HG02973 (cell line): ENCODE measurements around the gene HGD.
"Not testable (repeated sequence)": the region's sequence is repeated elsewhere in the genome, so short reads cannot be mapped to it uniquely, and the experiment has no call there.

Experiments
- ATAC-seq: cut with Tn5 transposase; IDR thresholded peaks from one replicate; pipeline ENCODE4 v1.9.1; 2021; ENCODE audit warnings: moderate library complexity; ENCODE audit not compliant: unreplicated experiment

The HGD gene, protein sequence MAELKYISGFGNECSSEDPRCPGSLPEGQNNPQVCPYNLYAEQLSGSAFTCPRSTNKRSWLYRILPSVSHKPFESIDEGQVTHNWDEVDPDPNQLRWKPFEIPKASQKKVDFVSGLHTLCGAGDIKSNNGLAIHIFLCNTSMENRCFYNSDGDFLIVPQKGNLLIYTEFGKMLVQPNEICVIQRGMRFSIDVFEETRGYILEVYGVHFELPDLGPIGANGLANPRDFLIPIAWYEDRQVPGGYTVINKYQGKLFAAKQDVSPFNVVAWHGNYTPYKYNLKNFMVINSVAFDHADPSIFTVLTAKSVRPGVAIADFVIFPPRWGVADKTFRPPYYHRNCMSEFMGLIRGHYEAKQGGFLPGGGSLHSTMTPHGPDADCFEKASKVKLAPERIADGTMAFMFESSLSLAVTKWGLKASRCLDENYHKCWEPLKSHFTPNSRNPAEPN

DNA sequence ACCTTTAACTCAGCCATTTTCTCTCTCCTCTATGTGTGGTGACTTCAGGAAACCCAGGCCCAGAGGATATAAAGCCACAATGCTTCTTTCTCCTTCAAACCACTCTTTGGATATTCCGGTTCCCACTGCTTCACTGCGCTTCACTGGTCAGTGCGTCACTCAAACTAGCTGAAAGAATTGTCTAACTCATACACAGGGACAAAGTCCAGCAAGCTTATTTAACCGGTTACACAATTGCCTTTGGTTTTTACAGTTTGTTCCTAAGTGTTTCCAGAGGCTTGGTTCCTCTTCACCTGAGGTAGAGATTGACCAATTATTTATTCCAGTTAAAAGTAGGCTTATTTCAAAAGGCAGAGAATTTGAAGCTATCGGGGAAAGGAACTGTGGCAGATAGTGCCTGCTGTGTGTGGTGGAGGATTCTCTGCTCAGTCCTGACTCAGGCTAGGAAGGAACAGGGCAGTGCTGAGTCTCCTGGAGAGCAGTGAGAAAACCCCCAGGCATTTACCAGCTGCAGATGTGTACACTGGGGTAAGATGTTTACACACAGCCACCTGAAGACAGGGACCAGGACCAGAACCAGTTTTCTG lies at the start of gene HGD:
Gene HGD, minus strand, starts transcription at position 145 of the 587 bp plus-strand sequence. Its CDS starts 128 bp downstream, at position 17.
- no peak for ATAC-seq

DNA sequence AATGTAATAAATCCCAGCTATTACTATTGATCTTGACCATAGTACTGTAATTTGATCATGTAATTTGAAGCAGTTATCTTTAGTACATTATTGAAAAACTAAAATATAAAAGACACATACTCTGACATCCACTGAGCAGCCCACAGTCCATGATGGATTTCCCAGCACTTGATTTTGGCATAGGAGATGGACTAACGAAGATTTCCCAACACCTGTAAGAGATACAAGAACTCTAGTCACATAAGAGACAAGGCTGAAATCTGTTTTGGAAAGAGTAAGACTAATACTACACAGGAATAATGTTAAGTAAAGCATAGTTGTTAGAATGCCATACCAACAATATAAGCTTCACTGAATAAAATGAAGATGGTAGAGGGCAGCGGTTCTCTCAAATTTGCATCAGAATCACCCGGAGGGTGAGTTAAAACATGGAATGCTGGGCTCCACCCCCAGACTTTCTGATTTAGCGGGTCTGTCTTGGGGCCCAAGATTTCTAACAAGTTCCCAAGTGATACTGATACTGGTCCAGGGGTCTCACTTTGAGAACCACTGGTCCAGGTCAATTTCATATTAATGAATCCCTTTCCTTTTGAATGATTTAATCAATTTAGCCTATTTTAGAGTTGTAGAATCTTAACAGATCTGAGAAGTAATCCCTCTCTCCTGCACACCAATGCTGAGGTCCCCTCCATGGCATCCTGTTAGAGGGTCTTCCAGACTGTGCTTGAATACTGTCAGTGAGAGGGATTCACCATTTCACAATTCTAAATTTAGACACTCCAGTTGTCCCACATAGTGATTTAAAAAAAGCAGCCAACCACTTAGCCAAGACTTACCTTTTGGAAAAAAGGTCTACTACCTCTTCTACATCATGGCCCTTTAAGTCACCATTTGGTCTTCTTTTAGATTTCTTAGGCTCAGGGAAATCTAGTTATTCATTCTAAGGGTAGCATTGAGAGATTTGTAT lies 48.8 kb upstream of the HGD start:
- no peak for ATAC-seq

DNA sequence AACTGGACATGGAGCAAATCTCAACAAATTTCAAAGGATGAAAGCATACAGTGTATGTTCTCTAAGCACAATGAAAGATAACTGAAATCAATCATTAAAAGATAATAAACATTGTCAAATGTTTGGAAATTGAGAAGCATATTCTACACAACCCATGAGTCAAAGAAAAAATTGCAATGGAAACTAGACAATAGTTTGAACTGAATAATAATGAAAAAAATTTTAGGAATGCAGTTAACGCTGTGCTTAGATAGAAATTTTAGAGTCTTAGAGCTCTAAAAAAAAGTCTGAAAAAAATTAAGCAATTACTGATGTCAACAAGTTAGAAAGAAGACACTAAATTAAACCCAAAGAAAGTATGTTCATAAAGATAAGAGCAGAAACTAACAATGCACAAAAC lies 44.8 kb upstream of the HGD start:
- no peak for ATAC-seq

DNA sequence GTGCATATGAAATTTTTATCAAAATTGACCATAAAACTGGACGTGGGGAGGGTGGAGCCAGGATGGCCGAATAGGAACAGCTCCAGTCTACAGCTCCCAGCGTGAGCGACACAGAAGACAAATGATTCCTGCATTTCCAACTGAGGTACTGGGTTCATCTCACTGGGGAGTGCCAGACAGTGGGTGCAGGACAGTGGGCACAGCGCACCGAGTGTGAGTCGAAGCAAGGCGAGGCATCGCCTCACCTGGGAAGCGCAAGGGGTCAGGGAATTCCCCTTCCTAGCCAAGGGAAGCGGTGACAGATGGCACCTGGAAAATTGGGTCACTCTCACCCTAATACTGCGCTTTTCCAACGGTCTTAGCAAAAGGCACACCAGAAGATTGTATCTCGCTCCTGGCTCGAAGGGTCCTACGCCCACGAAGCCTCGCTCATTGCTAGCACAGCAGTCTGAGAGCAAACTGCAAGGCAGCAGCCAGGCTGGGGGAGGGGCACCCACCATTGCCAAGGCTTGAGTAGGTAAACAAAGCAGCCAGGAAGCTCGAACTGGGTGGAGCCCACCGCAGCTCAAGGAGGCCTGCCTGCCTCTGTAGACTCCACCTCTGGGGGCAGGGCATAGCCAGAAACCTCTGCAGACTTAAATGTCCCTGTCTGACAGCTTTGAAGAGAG lies 37.3 kb upstream of the HGD start:
- ATAC-seq = not testable (repeated sequence)

DNA sequence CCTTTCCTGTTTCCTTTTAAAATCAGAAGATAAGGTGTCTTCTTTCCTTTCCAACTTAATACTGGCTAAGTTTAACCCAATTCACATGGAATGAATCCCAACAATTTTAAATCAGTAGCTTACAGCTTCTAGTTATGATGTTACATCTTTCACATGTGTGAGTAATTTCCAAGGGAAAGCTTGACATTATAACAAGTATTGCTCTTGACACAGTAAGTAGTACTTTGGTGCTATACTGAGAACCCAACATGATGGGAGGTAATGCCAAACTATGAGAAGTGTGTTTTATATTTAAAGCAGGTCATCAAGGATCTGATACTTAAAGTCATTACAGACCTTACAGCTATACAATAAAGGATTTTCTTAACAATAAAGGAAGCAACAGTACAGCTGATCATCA lies 31.2 kb upstream of the HGD start:
- ATAC-seq = no peak

DNA sequence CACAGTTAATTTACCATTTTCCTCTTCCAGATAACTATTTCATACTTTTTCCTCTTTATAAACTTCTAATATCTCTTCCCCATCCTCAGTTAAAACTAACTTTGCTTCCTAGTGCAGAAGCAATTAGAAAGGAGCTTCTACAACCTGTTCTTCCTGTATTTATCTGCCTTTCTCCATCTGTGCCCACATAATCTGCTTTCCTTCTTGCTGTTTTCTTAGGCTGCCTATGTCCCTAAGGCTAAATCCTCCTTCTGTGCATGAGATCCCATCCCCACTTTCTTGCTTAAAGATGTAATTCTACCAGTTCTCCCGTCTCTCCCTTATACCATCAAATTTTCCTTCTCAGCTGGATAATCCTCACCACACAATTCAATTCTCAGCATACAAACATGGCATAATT lies 28.3 kb upstream of the HGD start:
- no peak for ATAC-seq

DNA sequence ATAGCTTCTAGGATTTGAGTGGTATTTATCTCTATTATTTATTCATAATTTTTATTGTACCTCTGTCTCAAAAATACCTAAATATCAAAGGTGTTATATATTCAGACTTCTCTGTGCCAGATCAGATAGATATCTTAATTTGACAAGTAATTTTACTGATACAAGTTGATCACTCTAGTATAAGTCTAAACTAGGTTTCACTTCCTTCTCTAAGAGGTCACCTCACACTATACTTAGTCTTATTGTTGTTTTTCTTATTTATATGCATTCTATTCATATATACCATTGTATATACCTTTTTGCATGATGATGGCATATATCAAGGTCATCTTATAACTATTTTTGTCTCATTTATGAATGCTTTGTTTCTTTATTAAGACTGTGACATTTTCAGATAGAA lies 26.4 kb upstream of the HGD start:
- ATAC-seq = peak; percentile 74

DNA sequence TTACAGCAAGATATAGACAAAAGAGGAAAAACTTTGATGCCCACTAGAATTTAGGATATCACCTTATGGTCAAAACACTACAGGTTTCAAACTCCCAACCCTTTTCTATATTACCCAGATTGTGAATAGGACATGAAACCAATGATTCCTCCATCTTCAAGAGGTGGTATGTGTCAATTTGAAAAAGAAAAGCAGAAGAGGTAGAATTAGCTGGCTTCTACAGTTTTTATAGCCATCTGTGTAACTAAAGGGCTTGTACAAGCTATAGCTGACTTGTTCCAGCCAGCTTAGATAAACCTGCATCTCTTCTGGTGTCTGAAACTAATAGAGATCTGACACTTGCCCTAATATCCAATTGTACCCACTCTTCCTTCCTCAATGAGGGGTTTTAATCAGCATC lies 24.9 kb upstream of the HGD start:
- ATAC-seq = no peak

DNA sequence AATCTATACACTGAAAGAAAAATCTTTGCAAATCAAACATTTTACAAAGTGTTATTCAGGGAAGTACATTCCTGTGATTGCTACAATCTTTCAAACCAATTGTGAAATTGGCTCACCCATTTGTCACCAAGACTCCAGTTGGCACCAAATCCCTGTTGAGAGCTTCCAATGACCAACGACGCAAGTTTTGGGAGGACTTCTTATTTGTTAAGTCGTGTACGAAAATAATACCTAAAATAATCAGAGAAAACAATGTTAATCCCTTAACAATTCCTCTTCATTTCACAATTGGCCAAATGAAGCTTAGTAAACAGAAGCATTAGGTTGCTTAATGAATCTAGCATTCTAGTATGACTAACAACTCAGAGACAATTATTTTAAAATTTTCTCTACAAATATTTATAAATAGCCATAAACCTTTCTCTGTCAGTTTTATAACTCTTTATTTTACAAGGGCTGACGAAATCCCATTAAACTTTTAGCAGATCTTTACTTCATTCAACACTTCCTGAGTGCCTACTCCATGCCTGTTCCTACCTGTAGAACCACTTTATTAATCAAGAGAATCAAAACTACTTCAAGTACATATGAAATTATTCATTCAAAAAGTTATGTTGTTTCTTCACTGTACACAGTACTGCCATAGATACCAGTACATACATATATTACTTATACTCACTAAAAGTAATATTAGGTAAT lies 24.0 kb upstream of the HGD start:
- ATAC-seq = no peak

DNA sequence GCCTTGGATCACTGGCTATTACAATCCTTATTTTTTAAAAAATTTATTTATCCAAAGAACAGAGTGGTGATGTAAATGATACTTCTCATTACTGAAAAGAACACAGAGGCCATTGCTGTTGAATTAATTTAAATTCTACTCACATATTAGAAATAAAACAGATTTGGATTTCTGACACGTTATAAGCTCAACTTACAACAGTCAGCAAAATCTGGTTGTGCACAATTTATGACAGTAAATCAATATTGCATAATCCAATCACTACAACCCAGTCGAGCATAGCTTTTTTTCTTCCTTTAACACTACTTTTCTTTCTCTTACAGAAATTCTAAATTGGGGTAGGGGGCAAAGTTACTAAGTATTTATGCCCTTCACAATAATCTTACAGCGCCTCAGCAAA lies 17.3 kb upstream of the HGD start:
- ATAC-seq = no peak

DNA sequence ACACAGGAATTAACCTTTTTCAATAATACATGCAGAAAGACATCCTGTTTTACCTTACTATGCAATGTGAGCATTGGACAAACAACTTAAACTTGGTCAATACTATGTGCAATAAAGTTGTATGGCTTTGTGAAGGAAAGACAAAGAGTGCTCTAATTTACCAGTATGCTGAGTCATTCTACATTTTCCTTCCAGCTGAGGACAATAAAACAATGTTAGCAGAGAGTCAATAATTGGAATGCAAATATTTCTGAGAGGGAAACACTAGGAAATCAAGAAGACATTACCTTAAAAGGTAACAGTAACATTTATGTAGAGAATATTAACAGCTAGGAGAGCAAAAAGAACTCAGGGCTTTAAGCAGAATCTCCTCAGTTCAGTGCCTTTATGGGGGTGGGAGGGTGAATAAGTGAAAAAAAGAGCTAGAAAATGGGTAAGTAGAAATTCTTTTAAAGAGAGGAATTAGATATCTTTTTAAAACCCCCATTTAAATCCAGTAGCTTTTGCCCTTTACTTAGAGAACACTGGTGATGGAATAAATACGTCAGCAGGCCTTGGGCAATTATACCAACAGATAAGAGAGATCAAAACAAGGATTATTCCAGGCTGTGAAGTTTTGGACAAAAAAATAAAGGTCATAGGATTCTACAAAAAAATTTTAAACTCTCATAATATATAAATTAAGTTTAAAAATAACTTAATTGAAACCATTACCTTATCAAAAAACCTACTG lies 11.6 kb upstream of the HGD start:
- ATAC-seq = no peak

DNA sequence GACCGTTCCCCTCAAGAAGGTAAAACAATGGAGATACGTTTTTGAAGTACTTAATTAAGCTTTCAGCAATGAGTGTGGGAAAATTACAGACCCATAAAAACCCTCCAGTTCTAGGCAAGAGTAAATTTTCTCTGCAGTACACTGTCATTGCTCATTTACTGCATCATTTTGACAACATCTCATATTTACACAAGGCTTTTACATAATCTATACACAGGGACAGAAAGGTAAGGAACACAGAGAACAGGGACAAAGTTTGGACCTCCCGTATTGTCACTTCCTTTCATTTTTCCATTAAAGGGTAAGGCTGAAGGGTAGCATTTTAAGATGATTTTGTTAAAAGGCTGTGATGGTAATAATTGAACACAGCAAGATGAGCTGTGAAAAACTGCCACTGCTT lies 7.4 kb upstream of the HGD start:
- ATAC-seq = no peak

DNA sequence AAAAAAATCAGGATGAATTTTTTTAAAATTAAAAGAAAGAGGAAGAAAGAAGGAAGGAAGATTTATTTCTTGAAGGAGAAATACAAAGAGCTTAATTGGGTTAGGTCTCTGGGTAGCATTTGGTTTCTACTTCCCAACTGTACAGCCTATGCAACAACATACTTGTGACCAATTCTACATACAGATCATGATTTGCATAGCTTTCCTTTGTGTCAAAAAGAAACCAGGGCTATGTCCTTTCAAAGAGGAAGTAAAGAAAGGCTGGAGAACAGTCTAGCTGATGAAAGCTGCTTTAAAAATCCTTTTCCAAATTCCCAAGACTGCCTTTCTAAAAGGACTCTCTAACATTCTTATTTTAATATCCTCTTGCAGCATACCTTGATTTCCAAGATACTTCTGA lies 6.1 kb upstream of the HGD start:
- ATAC-seq = peak; percentile 98

DNA sequence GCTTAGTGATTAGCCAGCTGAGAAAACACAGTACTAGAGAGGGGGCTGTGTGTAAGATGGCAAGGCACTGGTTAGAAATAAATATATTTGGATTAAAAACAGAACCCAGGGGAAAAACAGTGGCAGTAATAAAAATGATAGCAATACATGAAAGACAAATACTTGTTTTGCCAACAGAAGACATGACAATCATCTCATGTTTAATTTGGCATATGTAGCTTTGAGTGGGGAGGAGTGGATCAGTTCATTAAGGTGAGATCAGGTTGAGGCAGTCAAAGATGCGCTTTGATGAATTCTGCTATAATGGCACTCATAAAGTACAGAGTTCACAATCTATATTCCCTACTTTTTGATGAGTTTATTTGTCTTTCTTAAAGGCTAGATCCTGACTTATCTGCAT lies 3.4 kb upstream of the HGD start:
- ATAC-seq = no peak

DNA sequence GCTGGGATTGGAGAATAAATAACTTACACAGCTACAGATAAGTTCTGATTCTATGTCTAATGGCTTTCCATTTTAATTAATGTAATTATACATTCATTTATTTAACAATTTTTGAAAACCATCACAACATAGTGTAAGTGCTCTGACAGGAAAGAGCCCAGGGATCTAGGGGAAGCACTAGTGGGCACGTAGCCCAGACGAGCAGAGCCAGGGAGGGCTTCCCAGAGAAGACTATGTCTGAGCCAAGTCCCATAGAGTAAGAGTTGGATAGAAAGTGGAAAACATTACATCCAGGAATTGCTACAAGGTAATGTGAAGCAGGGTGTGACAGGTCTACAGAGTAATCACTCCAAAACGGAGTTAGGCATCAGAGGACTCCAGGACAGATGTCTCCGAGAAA lies 2.9 kb upstream of the HGD start:
- no peak for ATAC-seq

DNA sequence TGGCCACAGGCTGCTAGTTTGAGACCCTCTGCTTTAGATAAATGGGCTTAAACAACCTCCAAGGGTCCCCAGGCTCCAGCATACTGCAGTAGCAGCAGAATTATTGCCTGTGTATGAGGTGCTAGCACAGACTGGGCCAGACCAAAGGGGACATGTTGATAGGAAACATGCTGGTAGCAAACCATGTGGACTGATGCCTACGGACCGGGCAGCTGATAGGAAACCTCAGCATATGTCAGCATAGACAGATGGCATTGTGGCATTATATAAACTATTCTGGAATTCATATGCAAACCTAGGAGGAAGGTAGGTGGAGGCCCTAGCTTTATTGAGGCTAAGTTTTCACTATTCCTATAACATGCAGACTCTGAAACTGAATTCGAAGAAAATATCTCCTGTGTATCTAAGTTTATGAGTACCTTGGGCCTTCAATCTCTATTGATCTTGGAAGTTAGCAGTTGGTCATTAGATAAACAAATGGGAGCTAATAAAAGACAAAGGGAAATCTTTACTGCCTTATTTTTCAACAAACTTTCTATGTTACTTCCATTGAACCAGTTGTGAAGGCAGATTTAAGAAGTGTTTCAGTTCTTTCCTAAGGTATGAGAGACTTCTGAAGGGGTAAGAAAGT lies 1.7 kb upstream of the HGD start:
- no peak for ATAC-seq

DNA sequence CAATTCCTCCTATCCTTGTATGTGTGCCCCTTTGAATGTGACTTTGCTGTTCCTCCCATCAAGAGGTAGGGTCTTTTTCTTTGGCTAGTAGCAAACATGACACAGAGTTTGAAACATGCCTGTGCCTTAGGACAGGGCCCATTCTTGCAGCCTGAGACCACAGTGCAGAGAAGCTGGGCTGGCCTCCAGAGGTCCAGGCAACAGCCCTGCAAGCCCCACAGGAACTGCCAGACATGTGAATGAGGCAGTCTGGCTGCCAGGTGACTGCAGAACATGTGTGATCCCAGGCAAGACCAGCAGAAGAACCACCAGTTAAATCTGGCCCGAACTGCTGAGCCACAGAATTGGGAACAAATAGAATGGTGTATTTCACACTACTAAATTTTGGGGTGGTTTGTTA lies 1.2 kb upstream of the HGD start:
- ATAC-seq = no peak

DNA sequence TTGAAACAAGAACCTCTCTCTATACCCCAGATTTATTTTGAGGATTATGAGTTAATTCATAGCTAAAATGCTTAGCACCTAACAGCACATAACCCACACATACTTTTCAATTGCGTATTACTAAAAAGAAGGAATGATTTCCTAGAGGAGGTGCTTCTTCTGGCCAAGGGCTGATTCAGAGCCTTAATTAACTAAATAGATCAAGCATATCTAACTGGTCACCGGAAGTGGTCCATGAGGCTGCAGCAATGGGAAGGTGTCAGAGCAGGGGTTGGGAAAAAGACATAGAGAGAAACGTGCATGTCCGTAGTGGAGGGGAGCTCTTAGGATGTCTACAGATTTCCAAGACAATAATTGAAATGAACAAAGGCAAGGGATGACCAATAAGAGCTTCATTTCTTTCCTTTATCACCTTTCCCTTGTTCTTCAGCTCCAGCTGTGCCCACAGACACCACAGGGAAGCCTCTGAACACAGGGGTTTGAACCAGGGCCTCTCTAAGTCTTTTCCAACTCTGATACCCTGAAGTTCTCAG lies 467 bp downstream of the HGD start:
- no peak for ATAC-seq

DNA sequence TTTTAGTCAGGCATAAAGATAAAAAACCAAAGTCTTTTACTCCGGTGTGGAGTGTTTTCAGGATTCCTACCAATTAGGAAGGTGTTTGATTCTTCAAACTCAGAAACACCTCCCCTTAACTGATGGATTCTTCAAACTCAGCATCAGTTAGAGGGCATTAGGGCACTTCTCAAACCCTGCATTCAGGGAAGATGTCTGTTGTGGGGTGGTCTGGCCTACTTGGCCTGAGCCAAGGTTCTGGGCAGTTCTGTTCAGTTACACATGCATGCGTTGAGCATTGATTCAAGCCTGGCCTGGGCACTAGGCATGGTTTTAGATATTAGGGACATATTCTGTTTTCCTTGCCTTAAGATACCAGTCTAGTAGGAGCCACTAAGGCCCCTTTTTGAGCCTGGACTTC lies 1.0 kb downstream of the HGD start:
- ATAC-seq = no peak
